HepG2 (cell line): ENCODE data around the gene KLF17. TPM values are rescaled to one million over a fixed set of nuclear protein-coding genes. Genes with fewer than 3 reads are reported as not detected.

ENCODE experiments used
- ATAC-seq: fragments of 200-7000 bp; cut with Tn5 transposase; 3 replicates; pipeline ENCODE4 v1.9.1; 2020; ENCODE audit warnings: mild to moderate bottlenecking, moderate library complexity
- BruUV-seq: library from RNA; stranded (reverse); fragments of 400-500 nt; replicated peaks from 2 replicates; lab custom pipeline; 2021; lab: Mats Ljungman, UMichigan
- CTCF ChIA-PET: fragments of 300-600 bp; formaldehyde crosslinking; extraction: SDS; loops from one replicate; lab custom pipeline; 2021; ENCODE audit warnings: low total read pairs, inconsistent platforms, low intra/inter-chr PET ratio; lab: Yijun Ruan, JAX
- POLR2A ChIA-PET: fragments of 350-600 bp; sonication (Branson Sonifier 250); formaldehyde crosslinking; loops from one replicate; lab custom pipeline; 2020; ENCODE audit warnings: antibody characterized with exemption, inconsistent platforms; lab: Yijun Ruan, JAX
- DNase-seq: peaks from one replicate; pipeline ENCODE4 v3.0.0-alpha.2; 2015; ENCODE audit warnings: low spot score
- FAIRE-seq: peaks from 3 replicates; lab custom pipeline; 2011; peaks lifted over from hg19 to GRCh38; lab: Jason Lieb, UNC
- H2AFZ ChIP-seq: one replicate; pipeline ENCODE4 v1.6.1; 2011; ENCODE audit warnings: low read length, inconsistent platforms
- H3K27ac ChIP-seq: fragments of 300-600 bp; 3 replicates; pipeline ENCODE4 v1.8.0; 2011; ENCODE audit warnings: mixed run types, mild to moderate bottlenecking, mixed read lengths, low read length, inconsistent platforms; ENCODE audit not compliant: insufficient read depth; ENCODE audit errors: extremely low read length
- H3K27me3 ChIP-seq, 2 experiments: fragments of 200-600 bp in 1 of 2; 2 replicates in 1 of 2; 3 replicates in 1 of 2; pipeline versions ENCODE4 v1.6.0 to v1.8.0; 2011; ENCODE audit warnings: low read length in 2 of 2, mild to moderate bottlenecking in 2 of 2, moderate library complexity in 2 of 2, inconsistent platforms in 1 of 2; ENCODE audit not compliant: insufficient read depth in 2 of 2, control insufficient read depth in 1 of 2
- H3K36me3 ChIP-seq, 2 experiments: fragments of 200-600 bp in 1 of 2; replicated peaks in 1 of 2; 2 replicates in 1 of 2; 3 replicates in 1 of 2; pipeline versions ENCODE4 v1.5.1 to v1.8.0; 2011; ENCODE audit warnings: low read length in 2 of 2, inconsistent platforms in 1 of 2; ENCODE audit not compliant: insufficient read depth in 2 of 2, control insufficient read depth in 1 of 2
- H3K4me1 ChIP-seq: 2 replicates; pipeline ENCODE4 v1.5.1; 2012; ENCODE audit warnings: low read length, inconsistent platforms; ENCODE audit not compliant: insufficient read depth
- H3K4me2 ChIP-seq: 2 replicates; pipeline ENCODE4 v1.6.0; 2011; ENCODE audit warnings: low read depth, low read length, inconsistent platforms
- H3K4me3 ChIP-seq, 3 experiments: fragments of 200-600 bp in 1 of 3; sonication (generic), shearing (Covaris generic) in 1 of 3; replicated peaks in 1 of 3; 2 replicates each; pipeline ENCODE4 v1.5.1; 2011 to 2016; ENCODE audit warnings: low read length in 3 of 3, inconsistent platforms in 2 of 3, low read depth in 2 of 3, mild to moderate bottlenecking in 2 of 3, control low read depth in 1 of 3, mixed read lengths in 1 of 3; ENCODE audit not compliant: insufficient read depth in 1 of 3
- H3K79me2 ChIP-seq: one replicate; pipeline ENCODE4 v1.6.1; 2011; ENCODE audit warnings: low read length, inconsistent platforms; ENCODE audit not compliant: insufficient read depth
- H3K9ac ChIP-seq: 2 replicates; pipeline ENCODE4 v1.6.0; 2011; ENCODE audit warnings: mild to moderate bottlenecking, low read depth, low read length, inconsistent platforms; ENCODE audit not compliant: insufficient read depth
- H3K9me3 ChIP-seq: 2 replicates; pipeline ENCODE4 v1.5.1; 2012; ENCODE audit warnings: mild to moderate bottlenecking, low read length
- H4K20me1 ChIP-seq: 2 replicates; pipeline ENCODE4 v1.6.0; 2011; ENCODE audit warnings: inconsistent platforms, mild to moderate bottlenecking, low read length, moderate library complexity; ENCODE audit not compliant: insufficient read depth
- ETV6 ChIP-seq: sonication (generic); formaldehyde crosslinking; conservative IDR thresholded peaks from 2 replicates; pipeline ENCODE4 v1.4.0; 2020; ENCODE audit warnings: missing genetic modification reagents
- GABPA ChIP-seq, 2 experiments: IDR thresholded peaks; 2 replicates each; pipeline ENCODE4 v1.6.1; 2011 to 2016; ENCODE audit warnings: low read depth in 2 of 2, low read length in 1 of 2, missing biosample characterization in 1 of 2, missing genetic modification characterization in 1 of 2
- JDP2 ChIP-seq: sonication (generic); formaldehyde crosslinking; IDR thresholded peaks from 2 replicates; pipeline ENCODE4 v1.8.1; 2022; ENCODE audit warnings: missing genetic modification reagents, borderline replicate concordance
- MEF2D ChIP-seq: sonication (generic); formaldehyde crosslinking; IDR thresholded peaks from 2 replicates; pipeline ENCODE4 v1.5.1; 2020; ENCODE audit warnings: mild to moderate bottlenecking, missing genetic modification reagents
- NBN ChIP-seq: fragments of 450-650 bp; conservative IDR thresholded peaks from 2 replicates; pipeline ENCODE4 v1.6.1; 2017
- REXO4 ChIP-seq: sonication (generic); formaldehyde crosslinking; IDR thresholded peaks from 2 replicates; pipeline ENCODE4 v1.8.0; 2022; ENCODE audit warnings: missing genetic modification reagents, mild to moderate bottlenecking, borderline replicate concordance
- ZNF10 ChIP-seq: sonication (generic); formaldehyde crosslinking; IDR thresholded peaks from 2 replicates; pipeline ENCODE4 v1.4.0; 2020; ENCODE audit warnings: mild to moderate bottlenecking, low read depth, missing genetic modification reagents, borderline replicate concordance
- ZNF274 ChIP-seq: sonication (generic); formaldehyde crosslinking; IDR thresholded peaks from 2 replicates; pipeline ENCODE4 v1.5.1; 2020; ENCODE audit warnings: mild to moderate bottlenecking, missing genetic modification reagents
- ZNF335 ChIP-seq: sonication (generic); formaldehyde crosslinking; IDR thresholded peaks from 2 replicates; pipeline ENCODE4 v1.4.0; 2020; ENCODE audit warnings: missing genetic modification reagents
- ZNF720 ChIP-seq: sonication (generic); formaldehyde crosslinking; IDR thresholded peaks from 2 replicates; pipeline ENCODE4 v1.4.0; 2020; ENCODE audit warnings: missing genetic modification reagents
- ZNF841 ChIP-seq: sonication (generic); formaldehyde crosslinking; IDR thresholded peaks from 2 replicates; pipeline ENCODE4 v1.8.1; 2023; ENCODE audit warnings: missing genetic modification reagents, borderline replicate concordance
- in situ Hi-C: cut with HindIII; loops from 2 replicates; pipeline ENCODE4 v1.10.0; 2017; ENCODE audit warnings: low pct_unique_long_range_greater_than_20kb; ENCODE audit not compliant: extremely low pct_ligation_motif_present
- intact Hi-C: fragments of 100-400 bp; cut with micrococcal nuclease; formaldehyde crosslinking; loops from one replicate; pipeline ENCODE4 v1.10.0; 2022; ENCODE audit not compliant: unreplicated experiment
- polyA plus RNA-seq, 8 experiments: library from polyadenylated mRNA; depleted of rRNA in 3 of 8; stranded (reverse) in 7 of 8; unstranded in 1 of 8; fragments of >200 nt; fragmentation: Illumina TruSeq in 4 of 8; extraction: Trizol in 4 of 8; gene quantifications; 2 replicates each; pipeline versions ENCODE4 v1.2.1 to v1.2.3, GENCODE V29; 2011 to 2016; ENCODE audit warnings: low read depth in 4 of 8, missing spikeins in 1 of 8, mixed read lengths in 1 of 8; ENCODE audit not compliant: insufficient read depth in 1 of 8
- total RNA-seq, 5 experiments: library from RNA; depleted of rRNA; stranded (reverse); fragments of >200 nt; fragmentation: Illumina TruSeq; extraction: Trizol; gene quantifications; 2 replicates each; pipeline ENCODE4 v1.2.3, GENCODE V29; 2016; ENCODE audit warnings: low read depth in 1 of 5
- TF ChIP-seq, protein P1 (sequence below): sonication (generic); formaldehyde crosslinking; IDR thresholded peaks from 2 replicates; pipeline ENCODE4 v1.4.0; 2020; ENCODE audit warnings: missing genetic modification reagents, borderline replicate concordance
- TF ChIP-seq, protein P2 (sequence below): sonication (generic); formaldehyde crosslinking; IDR thresholded peaks from 2 replicates; pipeline ENCODE4 v1.4.0; 2020; ENCODE audit warnings: missing genetic modification reagents, mild to moderate bottlenecking, borderline replicate concordance
- TF ChIP-seq, protein P3 (sequence below): sonication (generic); formaldehyde crosslinking; IDR thresholded peaks from 2 replicates; pipeline ENCODE4 v1.4.0; 2020; ENCODE audit warnings: missing genetic modification reagents, borderline replicate concordance

KLF17 gene
- total and polyA plus RNA-seq, 2 of the 13 experiments (the other 11 are each of a cell fraction or from before 2014, with no cell fraction given), result not detected

DNA sequence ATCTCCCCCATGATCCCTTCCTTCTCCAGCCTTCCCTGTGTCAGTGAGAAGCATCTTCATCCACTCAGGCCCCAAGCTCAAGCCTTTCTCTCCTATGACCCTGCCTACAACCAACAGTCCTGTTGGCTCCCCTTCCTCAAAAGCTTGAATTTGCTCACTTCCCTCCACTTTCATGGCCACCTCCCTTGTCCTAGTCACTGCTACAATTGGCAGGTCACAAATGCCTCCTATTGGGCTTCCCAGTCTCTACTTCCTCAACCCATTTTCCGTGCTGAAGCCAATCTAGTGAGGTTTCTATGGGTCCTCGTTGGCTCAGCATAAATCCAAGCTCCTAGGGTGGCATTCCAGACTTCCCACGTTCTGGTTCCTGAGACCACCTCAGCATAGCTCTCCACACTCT lies 47.2 kb upstream of the KLF17 start (continued):
- TF ChIP-seq, protein P1, sequence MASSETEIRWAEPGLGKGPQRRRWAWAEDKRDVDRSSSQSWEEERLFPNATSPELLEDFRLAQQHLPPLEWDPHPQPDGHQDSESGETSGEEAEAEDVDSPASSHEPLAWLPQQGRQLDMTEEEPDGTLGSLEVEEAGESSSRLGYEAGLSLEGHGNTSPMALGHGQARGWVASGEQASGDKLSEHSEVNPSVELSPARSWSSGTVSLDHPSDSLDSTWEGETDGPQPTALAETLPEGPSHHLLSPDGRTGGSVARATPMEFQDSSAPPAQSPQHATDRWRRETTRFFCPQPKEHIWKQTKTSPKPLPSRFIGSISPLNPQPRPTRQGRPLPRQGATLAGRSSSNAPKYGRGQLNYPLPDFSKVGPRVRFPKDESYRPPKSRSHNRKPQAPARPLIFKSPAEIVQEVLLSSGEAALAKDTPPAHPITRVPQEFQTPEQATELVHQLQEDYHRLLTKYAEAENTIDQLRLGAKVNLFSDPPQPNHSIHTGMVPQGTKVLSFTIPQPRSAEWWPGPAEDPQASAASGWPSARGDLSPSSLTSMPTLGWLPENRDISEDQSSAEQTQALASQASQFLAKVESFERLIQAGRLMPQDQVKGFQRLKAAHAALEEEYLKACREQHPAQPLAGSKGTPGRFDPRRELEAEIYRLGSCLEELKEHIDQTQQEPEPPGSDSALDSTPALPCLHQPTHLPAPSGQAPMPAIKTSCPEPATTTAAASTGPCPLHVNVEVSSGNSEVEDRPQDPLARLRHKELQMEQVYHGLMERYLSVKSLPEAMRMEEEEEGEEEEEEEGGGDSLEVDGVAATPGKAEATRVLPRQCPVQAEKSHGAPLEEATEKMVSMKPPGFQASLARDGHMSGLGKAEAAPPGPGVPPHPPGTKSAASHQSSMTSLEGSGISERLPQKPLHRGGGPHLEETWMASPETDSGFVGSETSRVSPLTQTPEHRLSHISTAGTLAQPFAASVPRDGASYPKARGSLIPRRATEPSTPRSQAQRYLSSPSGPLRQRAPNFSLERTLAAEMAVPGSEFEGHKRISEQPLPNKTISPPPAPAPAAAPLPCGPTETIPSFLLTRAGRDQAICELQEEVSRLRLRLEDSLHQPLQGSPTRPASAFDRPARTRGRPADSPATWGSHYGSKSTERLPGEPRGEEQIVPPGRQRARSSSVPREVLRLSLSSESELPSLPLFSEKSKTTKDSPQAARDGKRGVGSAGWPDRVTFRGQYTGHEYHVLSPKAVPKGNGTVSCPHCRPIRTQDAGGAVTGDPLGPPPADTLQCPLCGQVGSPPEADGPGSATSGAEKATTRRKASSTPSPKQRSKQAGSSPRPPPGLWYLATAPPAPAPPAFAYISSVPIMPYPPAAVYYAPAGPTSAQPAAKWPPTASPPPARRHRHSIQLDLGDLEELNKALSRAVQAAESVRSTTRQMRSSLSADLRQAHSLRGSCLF (CRISPR knock-in tag), result no peak
- TF ChIP-seq REXO4 (CRISPR knock-in tag), result no peak
- no peak for TF ChIP-seq NBN
- TF ChIP-seq ZNF335 (CRISPR knock-in tag), result no peak
- no peak for TF ChIP-seq ZNF274 (CRISPR knock-in tag)
- TF ChIP-seq ZNF841 (CRISPR knock-in tag), result no peak

DNA sequence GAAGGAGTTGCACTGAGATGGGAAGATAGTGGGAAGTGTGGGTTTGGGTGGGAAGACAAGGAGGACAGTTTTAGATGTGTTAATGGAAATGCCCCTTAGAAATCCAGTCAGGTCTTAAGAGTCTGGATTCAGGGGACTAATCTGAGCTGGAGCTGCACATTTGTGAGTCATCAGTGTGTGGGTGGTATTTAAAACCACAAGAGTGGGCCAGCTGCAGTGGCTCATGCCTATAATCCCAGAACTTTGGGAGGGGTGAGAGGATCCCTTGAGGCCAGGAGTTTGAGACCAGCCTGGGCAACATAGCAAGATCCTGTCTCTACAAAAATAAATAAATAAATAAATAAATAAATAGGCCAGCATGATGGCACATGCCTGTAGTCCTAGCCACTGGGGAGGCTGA lies 46.4 kb upstream of the KLF17 start:
- no TSS peak for BruUV-seq
- DNase-seq (no peak), FAIRE-seq (no peak), ATAC-seq (no peak)
- H3K9ac ChIP-seq, result no peak overlapping the region
- ChIA-PET POLR2A (no interaction called here), CTCF (no interaction called here)
- H3K27me3 ChIP-seq, result peaks cover 0 to 17% of the 10 kb centered on the region in 2 experiments; a peak in 3 of 5 replicates
- H3K4me2 ChIP-seq, result no peak overlapping the region
- no peaks in the 10 kb centered on the region for H4K20me1 ChIP-seq
- H3K27ac ChIP-seq, result no peak overlapping the region
- in situ Hi-C loops, result no loop called here
- H3K4me3 ChIP-seq, result no peak overlapping the region
- intact Hi-C loops, result no loop called here
- no peaks in the 10 kb centered on the region for H3K79me2 ChIP-seq
- H3K36me3 ChIP-seq, result no peaks in the 10 kb centered on the region
- peaks cover 28% of the 10 kb centered on the region for H3K4me1 ChIP-seq
- H2AFZ ChIP-seq, result no peak overlapping the region
- H3K9me3 ChIP-seq, result no peaks in the 10 kb centered on the region
- TF ChIP-seq, protein P2, sequence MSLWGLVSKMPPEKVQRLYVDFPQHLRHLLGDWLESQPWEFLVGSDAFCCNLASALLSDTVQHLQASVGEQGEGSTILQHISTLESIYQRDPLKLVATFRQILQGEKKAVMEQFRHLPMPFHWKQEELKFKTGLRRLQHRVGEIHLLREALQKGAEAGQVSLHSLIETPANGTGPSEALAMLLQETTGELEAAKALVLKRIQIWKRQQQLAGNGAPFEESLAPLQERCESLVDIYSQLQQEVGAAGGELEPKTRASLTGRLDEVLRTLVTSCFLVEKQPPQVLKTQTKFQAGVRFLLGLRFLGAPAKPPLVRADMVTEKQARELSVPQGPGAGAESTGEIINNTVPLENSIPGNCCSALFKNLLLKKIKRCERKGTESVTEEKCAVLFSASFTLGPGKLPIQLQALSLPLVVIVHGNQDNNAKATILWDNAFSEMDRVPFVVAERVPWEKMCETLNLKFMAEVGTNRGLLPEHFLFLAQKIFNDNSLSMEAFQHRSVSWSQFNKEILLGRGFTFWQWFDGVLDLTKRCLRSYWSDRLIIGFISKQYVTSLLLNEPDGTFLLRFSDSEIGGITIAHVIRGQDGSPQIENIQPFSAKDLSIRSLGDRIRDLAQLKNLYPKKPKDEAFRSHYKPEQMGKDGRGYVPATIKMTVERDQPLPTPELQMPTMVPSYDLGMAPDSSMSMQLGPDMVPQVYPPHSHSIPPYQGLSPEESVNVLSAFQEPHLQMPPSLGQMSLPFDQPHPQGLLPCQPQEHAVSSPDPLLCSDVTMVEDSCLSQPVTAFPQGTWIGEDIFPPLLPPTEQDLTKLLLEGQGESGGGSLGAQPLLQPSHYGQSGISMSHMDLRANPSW (CRISPR knock-in tag), result no peak
- TF ChIP-seq ZNF720 (no peak), ETV6 (CRISPR knock-in tag) (no peak), JDP2 (CRISPR knock-in tag) (no peak), MEF2D (CRISPR knock-in tag) (no peak), GABPA (IDR thresholded peaks at IDR 0.05; ENCODE audit: low read depth, low read length) (no peak), GABPA (CRISPR knock-in tag; IDR thresholded peaks at IDR 0.05; ENCODE audit: low read depth) (no peak), ZNF10 (CRISPR knock-in tag) (no peak)
- TF ChIP-seq, protein P3, sequence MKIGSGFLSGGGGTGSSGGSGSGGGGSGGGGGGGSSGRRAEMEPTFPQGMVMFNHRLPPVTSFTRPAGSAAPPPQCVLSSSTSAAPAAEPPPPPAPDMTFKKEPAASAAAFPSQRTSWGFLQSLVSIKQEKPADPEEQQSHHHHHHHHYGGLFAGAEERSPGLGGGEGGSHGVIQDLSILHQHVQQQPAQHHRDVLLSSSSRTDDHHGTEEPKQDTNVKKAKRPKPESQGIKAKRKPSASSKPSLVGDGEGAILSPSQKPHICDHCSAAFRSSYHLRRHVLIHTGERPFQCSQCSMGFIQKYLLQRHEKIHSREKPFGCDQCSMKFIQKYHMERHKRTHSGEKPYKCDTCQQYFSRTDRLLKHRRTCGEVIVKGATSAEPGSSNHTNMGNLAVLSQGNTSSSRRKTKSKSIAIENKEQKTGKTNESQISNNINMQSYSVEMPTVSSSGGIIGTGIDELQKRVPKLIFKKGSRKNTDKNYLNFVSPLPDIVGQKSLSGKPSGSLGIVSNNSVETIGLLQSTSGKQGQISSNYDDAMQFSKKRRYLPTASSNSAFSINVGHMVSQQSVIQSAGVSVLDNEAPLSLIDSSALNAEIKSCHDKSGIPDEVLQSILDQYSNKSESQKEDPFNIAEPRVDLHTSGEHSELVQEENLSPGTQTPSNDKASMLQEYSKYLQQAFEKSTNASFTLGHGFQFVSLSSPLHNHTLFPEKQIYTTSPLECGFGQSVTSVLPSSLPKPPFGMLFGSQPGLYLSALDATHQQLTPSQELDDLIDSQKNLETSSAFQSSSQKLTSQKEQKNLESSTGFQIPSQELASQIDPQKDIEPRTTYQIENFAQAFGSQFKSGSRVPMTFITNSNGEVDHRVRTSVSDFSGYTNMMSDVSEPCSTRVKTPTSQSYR (CRISPR knock-in tag), result no peak
